Nephron progenitor cell (in vitro differentiated cells): ENCODE data around the gene SLC7A7.

ENCODE experiments used
- DNase-seq: peaks from one replicate; pipeline ENCODE4 v3.0.0; 2021
- H3K27ac Mint-ChIP-seq: 2 replicates; pipeline ENCODE4 v1.8.0; 2021; ENCODE audit warnings: mild to moderate bottlenecking, moderate library complexity, mixed read lengths
- H3K27me3 Mint-ChIP-seq: 2 replicates; pipeline ENCODE4 v1.8.0; 2021; ENCODE audit warnings: mild to moderate bottlenecking, low read depth, mixed read lengths; ENCODE audit not compliant: poor library complexity
- H3K36me3 Mint-ChIP-seq: 2 replicates; pipeline ENCODE4 v1.8.0; 2021; ENCODE audit warnings: low read depth, mixed read lengths
- H3K4me1 Mint-ChIP-seq: 2 replicates; pipeline ENCODE4 v1.8.0; 2021; ENCODE audit warnings: mixed read lengths
- H3K4me3 Mint-ChIP-seq: 2 replicates; pipeline ENCODE4 v1.8.0; 2021; ENCODE audit warnings: mild to moderate bottlenecking, moderate library complexity, mixed read lengths
- H3K9me3 Mint-ChIP-seq: 2 replicates; pipeline ENCODE4 v1.8.0; 2021; ENCODE audit warnings: mild to moderate bottlenecking, moderate library complexity, mixed read lengths
- TF ChIP-seq, protein P1 (sequence below): fragments of 200-600 bp; sonication (generic); IDR thresholded peaks from 2 replicates; pipeline ENCODE4 v1.5.0; 2021; ENCODE audit warnings: antibody characterized with exemption

SLC7A7 gene

DNA sequence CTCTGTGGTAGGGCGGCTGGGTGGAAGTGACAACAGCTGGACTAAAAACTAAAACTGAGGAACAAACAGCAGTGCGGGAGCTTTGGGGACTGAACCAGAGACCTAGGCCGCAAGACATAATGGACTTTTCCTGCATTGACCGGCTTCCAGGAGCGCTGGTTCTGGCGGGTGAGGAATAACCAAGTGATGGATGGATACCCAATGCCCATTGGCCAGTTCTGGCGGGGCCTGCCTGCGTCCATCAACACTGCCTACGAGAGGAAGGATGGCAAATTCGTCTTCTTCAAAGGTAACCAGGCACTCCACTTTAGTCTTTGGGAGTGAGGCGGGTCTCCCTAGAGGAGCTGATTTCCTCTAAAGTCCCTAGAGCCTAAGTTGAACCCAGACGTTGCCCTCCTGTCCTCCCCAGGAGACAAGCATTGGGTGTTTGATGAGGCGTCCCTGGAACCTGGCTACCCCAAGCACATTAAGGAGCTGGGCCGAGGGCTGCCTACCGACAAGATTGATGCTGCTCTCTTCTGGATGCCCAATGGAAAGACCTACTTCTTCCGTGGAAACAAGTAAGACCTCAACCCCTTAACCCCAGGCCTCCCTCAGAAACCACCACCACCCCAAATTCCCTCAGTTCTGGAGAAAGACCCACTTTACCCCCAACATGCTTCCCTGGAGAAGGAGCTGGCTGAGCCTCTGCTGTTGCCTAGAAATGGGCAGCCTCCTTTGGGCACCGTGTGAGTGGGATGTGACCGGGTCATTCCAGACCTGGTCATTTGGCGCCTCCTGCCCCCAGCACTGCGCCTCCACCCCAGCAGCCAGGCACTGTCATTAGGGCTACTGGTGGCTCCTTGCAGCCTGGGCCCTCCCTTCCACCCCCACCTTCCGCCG, 29.2 kb upstream of the SLC7A7 start:
- no peak for DNase-seq
- Mint-ChIP-seq H3K36me3 (peaks cover 59% of the 10 kb centered on the region), H3K27me3 (no peaks in the 10 kb centered on the region), H3K9me3 (no peaks in the 10 kb centered on the region), H3K4me3 (no peak overlapping the region), H3K4me1 (peaks cover 48% of the 10 kb centered on the region), H3K27ac (peak overlapping the region; percentile 69)
- TF ChIP-seq, protein P1, sequence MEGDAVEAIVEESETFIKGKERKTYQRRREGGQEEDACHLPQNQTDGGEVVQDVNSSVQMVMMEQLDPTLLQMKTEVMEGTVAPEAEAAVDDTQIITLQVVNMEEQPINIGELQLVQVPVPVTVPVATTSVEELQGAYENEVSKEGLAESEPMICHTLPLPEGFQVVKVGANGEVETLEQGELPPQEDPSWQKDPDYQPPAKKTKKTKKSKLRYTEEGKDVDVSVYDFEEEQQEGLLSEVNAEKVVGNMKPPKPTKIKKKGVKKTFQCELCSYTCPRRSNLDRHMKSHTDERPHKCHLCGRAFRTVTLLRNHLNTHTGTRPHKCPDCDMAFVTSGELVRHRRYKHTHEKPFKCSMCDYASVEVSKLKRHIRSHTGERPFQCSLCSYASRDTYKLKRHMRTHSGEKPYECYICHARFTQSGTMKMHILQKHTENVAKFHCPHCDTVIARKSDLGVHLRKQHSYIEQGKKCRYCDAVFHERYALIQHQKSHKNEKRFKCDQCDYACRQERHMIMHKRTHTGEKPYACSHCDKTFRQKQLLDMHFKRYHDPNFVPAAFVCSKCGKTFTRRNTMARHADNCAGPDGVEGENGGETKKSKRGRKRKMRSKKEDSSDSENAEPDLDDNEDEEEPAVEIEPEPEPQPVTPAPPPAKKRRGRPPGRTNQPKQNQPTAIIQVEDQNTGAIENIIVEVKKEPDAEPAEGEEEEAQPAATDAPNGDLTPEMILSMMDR: no peak

- peaks cover 59% of the 10 kb centered on the region for H3K36me3 Mint-ChIP-seq
- DNase-seq: no peak
- H3K4me1 Mint-ChIP-seq: peaks cover 48% of the 10 kb centered on the region
- TF ChIP-seq, protein P1: no peak
- H3K9me3 Mint-ChIP-seq: no peaks in the 10 kb centered on the region
- no peaks in the 10 kb centered on the region for H3K27me3 Mint-ChIP-seq
- no peak overlapping the region for H3K4me3 Mint-ChIP-seq
- peak overlapping the region; percentile 75 for H3K27ac Mint-ChIP-seq
These were observed 28.1 kb upstream of the SLC7A7 start for GRCh38 chr14:22843123-22843925.

DNA sequence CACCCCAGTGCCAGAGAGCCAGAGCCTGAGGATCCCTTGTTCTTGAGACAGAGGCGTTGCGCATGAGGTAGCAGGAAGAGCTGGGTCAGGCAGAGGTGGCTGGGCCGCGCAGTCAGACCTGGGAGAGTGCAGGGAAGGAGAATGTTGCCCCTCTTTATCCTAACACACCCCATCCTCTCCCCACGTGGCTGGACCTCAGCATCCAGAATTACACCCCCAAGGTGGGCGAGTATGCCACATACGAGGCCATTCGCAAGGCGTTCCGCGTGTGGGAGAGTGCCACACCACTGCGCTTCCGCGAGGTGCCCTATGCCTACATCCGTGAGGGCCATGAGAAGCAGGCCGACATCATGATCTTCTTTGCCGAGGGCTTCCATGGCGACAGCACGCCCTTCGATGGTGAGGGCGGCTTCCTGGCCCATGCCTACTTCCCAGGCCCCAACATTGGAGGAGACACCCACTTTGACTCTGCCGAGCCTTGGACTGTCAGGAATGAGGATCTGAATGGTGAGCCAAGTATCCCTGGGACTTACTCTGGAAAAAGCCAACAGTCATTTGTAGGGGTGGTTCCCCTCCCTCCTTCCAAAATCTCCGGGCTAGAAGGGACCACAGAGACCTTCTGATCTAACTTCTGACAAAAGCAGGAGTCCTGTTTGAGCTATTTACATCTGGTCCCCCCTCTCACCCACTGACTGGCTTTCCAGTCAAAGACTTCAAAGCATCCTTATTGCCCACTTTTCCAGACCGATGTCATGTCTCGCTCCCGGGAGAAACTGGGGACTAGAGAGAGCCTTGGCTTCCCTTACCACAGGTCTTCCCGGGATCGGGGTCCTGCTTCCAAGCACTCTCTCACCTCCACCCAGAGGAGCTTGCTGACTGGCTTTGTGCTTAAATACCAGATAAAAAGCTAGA, 27.2 kb upstream of the SLC7A7 start:
- no peak for DNase-seq
- no peak overlapping the region for H3K27ac Mint-ChIP-seq
- peaks cover 59% of the 10 kb centered on the region for H3K36me3 Mint-ChIP-seq
- H3K9me3 Mint-ChIP-seq: no peaks in the 10 kb centered on the region
- H3K4me1 Mint-ChIP-seq: peaks cover 46% of the 10 kb centered on the region
- TF ChIP-seq, protein P1: no peak
- H3K4me3 Mint-ChIP-seq: no peak overlapping the region
- peaks cover 4% of the 10 kb centered on the region for H3K27me3 Mint-ChIP-seq

DNA sequence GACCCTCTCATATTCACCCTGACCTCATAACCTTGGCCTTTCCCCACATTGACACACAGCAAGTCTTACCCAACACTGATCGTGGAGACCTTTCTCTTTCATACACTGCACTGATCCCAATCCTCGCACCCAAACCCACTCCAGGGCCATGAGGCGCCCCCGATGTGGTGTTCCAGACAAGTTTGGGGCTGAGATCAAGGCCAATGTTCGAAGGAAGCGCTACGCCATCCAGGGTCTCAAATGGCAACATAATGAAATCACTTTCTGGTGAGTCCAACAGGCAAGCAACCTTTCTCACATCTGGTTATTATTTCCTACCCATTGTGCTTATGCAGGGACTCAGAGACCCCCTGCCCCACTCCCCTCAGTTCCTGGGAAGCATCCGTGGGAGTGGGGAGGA, 26.5 kb upstream of the SLC7A7 start:
- no peaks in the 10 kb centered on the region for H3K9me3 Mint-ChIP-seq
- no peak for DNase-seq
- H3K27me3 Mint-ChIP-seq: peaks cover 4% of the 10 kb centered on the region
- H3K4me3 Mint-ChIP-seq: no peak overlapping the region
- H3K27ac Mint-ChIP-seq: peak overlapping the region; percentile 34
- H3K36me3 Mint-ChIP-seq: peaks cover 59% of the 10 kb centered on the region
- H3K4me1 Mint-ChIP-seq: peaks cover 43% of the 10 kb centered on the region
- TF ChIP-seq, protein P1: no peak

- TF ChIP-seq, protein P1: no peak
- Mint-ChIP-seq H3K9me3 (no peaks in the 10 kb centered on the region), H3K4me3 (no peak overlapping the region), H3K27ac (peak overlapping the region; percentile 34), H3K36me3 (peaks cover 58% of the 10 kb centered on the region), H3K27me3 (peaks cover 4% of the 10 kb centered on the region), H3K4me1 (peaks cover 40% of the 10 kb centered on the region)
- DNase-seq: no peak
These were observed 26.1 kb upstream of the SLC7A7 start for GRCh38 chr14:22841311-22841710.
